ENCODE data around the gene SLITRK5.

DNA sequence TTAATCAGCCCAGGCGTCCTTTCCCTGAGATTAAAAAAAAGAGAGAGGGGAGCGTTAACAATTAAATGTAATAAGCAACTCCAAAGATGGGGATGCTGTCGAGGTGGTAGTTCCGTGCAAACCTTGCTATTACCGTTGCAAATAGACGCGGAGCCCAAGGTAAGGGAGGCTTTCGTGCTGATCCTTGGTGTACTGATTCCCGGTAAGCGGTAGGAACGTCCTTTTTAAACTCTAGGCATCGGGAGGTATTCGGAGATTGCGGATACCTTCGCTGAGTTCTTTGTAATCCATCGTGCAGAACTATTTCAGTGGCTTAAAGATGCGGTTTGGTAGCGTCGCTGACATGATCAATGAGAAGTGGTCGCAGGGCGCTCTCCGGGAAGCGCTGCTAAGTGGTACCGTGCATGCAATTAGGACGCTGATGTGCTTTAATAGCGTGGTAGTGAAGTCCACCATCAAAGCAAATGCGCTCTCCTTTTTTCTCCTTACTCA lies 3.1 kb downstream of the SLITRK5 start:
- TF ChIP-seq, protein P1, sequence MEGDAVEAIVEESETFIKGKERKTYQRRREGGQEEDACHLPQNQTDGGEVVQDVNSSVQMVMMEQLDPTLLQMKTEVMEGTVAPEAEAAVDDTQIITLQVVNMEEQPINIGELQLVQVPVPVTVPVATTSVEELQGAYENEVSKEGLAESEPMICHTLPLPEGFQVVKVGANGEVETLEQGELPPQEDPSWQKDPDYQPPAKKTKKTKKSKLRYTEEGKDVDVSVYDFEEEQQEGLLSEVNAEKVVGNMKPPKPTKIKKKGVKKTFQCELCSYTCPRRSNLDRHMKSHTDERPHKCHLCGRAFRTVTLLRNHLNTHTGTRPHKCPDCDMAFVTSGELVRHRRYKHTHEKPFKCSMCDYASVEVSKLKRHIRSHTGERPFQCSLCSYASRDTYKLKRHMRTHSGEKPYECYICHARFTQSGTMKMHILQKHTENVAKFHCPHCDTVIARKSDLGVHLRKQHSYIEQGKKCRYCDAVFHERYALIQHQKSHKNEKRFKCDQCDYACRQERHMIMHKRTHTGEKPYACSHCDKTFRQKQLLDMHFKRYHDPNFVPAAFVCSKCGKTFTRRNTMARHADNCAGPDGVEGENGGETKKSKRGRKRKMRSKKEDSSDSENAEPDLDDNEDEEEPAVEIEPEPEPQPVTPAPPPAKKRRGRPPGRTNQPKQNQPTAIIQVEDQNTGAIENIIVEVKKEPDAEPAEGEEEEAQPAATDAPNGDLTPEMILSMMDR (IDR thresholded peaks at IDR 0.05; ENCODE audit: low read length) = no peak
- TF ChIP-seq EZH2 (IDR thresholded peaks at IDR 0.05; ENCODE audit: borderline replicate concordance, low read length) = no peak
